NAMALWA (cell line): ENCODE data around the gene CYTL1.
"Not testable (repeated sequence)": the region's sequence is repeated elsewhere in the genome, so short reads cannot be mapped to it uniquely, and the experiment has no call there.

Source experiments
- DNase-seq: peaks from one replicate; pipeline ENCODE4 v3.0.0-alpha.2; 2015; ENCODE audit warnings: low spot score

The CYTL1 gene

DNA sequence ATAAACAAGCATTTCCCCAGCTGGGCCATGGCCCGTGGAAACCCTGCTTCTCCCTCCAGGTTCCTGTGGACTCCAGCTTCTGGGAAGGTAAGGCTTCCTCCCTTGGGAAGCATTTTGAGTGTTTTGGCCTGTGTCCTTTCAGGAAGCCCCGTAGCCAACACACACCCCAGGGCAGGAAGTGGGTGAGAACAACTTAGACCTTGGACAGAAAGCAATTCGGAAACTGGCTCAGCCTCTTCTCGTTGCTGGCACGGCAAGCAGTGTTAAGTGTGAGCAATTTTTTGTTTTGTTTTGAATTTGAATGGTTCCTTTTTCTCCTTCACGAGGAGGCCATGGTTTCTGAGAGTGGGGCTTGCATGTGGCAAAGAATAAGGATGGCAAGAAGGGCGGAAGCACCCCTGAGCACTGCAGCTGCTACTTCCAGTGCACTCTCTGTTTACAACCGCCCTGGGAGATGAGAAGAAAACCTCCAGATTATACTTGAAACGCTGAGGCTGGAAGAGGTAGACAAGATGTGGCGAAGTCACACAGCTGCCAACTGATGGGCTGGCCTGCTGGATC lies 14.1 kb upstream of the CYTL1 start:
- no peak for DNase-seq

DNA sequence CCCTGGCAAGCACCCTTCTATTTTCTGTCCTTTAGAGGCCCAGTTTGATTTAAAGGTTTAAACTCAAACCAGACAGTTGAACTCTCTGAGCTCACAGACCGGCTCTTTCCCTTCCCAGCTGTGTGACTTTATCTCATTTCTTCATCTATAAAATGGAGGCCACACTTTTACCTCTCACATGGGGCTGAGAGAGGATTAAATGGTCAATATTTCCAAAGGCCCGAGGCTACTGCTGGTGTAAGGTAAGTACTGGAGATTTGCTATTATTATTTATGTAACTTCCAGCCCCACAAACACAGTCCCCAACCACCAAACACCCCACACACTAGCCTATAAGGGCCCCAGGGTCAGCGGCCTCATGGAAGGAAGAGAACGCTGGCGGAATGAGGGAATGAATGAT lies 13.6 kb upstream of the CYTL1 start:
- no peak for DNase-seq

DNA sequence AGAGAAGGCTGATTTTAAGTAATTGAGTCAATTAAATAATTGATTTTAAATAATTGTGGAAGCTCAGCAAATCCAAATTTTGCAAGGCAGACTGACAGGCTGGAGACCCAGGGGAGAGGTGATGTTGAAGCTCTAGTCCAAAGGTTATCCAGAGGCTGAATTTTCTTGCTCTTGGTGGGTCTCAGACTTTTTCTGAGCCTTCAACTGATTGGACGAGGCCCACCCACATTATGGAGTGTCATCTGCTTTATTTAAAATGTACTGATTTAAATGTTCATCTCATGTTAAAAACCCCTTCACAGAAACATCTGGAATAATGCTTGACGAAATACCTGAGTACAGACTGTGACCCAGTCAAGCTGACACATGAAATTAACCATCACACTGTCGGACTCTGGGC lies 11.7 kb upstream of the CYTL1 start:
- no peak for DNase-seq

DNA sequence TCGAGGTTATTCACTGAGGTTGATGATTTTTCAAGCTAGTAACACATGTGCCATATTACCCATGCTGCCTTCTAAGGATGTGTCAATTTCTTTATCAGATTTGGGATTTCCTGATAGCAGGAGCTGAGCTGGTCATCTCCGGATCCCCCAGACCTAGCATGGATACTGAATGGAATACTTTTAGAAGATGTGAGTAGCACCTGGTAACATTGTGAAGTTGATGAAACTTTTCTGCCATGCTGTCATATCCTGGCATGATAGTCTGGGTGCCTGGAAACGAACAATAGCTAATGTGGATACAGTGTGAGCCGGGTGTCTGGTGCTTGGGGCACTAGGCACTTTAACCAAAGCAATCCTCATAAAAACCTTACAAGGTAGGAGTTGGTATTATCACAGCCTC lies 11.0 kb upstream of the CYTL1 start:
- DNase-seq = no peak

DNA sequence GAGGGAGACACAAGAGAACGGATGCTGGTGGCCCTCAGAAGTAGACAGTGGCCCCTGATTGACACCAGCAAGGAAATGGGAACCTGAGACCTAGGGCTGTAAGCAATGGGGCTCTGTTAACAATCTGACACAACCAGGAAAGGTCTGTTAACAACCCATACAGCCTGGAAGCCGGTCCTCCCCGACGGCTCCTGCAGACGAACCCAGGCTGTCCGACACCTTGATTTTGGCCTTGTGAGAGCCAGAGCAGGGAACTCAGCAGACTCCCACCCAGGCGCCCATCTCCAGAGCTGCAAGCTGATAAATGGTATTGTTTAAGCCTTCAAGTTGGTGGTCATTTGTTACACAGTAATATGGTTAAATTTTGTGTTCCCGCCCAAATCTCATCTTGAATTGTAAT lies 10.2 kb upstream of the CYTL1 start:
- DNase-seq = no peak

DNA sequence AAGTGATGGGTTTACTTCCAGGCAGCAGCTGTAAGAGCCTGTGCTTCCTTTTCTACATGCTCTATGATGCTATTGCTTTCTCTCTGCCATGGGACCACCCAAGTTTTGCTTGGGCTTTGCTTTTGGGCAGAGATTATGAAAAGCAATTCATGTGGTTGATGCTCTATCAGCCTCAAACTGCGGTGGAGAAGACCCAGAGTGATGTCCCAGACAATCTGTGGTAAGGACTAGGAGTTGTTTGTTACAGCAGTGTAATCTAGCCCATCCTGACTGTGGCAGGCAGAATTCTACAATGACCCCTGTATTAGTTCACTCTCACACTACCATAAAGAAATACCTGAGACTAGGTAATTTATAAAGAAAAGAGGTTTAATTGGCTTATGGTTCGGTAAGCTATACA lies 9.2 kb upstream of the CYTL1 start:
- DNase-seq = no peak

DNA sequence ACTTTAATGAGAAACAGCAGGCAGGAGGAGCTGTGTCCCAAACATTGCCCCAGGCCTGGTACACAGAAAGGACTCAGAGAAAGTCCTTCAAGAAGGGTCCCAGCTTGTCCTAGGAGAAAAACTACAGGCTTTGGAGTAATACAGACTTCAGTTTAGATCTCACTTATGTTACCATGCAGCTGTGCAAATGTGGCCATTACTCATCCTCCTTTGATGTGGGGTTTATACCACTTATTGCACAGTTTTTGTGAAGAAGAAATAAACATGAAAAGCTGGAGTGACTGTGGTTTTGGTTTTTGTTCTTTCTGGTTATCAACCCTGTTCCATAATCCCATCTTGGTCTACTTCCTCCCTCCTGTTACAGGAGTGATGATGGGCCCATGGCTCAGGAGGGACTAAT lies 8.1 kb upstream of the CYTL1 start:
- DNase-seq = no peak

DNA sequence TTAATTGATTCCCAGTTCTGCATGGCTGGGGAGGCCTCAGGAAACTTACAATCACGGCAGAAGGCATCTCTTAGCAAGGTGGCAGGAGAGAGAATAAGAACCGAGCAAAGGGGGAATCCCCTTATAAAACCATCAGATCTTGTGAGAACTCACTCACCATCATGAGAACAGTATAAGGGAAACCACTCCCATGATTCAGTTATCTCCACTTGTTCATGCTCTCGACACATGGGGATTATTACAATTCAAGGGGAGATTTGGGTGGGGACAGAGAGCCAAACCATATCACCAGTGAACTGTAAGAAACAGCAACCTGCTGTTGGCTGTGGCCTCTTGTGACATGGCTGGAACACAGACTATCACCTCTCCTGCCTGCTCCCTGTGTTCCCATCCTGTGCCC lies 7.1 kb upstream of the CYTL1 start:
- no peak for DNase-seq

DNA sequence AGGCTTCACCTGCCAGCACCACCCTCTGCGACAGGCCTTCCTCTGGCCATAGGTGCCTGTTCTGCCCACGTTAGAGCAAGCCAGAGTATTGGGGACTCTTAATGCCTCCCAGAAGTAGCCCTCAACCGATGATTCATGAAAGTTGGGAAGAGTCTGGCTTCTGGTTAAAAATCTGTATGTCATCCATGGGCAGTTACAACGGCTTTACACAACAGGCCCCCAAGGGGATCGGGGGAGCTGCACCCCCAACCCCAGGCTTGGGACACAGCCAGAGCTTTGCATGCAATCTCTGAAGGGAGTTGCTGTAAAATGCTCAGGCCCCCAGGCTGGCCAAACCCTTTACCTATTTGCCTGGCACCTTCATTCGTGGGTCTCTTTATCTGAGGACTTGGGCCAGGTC lies 5.4 kb upstream of the CYTL1 start:
- DNase-seq = no peak

DNA sequence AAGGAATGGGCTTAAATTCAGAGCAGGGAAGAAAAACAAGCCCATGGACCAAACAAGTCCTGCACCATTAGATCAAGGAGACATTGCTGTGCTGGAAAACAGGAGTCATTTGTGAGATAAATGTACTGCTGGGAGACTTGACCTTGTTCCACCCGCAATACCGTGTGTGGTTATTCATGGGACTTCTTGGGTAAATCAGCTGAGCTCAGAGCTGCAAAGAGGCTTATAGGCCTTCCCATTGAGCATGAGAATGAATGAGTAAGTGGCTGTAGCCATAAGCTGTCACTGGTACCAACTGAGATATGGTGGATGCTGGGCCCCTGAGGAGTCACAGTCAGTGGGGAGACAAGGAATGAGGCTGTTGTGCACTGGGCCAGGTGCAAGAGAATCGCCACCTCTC lies 2.3 kb upstream of the CYTL1 start:
- no peak for DNase-seq

DNA sequence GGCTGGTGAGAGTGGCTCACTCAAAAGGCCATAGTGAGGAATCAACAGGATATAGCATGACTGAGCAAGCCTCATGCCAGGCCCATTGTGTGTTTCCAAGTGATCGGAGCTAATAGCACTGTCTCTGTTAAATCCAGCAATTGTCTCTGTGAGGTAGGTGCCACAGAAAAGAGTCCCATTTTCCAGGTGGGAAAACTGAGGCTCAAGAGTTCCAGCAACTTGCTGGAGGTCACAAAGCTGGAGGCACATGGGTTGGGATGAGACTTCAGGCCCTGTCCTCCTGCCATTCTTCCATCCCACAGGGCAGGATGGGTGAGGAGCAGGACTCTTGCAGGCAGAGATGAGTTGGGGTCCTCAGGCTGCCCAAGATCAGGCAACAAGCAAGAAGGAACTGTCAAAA lies 1.1 kb upstream of the CYTL1 start:
- no peak for DNase-seq

DNA sequence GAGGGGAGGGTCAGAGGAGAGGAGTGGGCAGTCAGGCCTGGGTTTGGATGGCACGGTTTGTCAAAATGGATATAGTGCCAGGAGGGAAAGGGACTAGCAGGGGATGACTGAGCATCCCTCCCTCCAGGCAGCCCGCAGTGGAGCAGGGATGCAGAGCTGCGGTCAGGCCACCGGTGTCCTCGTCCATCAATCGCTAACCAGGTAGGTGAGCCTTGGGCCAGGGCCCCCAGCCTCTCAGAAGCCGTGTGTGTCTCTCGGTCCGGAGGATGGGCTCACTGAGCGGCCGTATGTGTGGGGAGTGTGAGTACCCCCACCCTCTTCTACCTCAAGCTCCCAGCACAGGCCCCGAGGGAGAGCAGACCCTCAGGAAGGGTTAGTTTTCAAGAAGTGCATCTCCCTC lies 538 bp upstream of the CYTL1 start:
- no peak for DNase-seq

DNA sequence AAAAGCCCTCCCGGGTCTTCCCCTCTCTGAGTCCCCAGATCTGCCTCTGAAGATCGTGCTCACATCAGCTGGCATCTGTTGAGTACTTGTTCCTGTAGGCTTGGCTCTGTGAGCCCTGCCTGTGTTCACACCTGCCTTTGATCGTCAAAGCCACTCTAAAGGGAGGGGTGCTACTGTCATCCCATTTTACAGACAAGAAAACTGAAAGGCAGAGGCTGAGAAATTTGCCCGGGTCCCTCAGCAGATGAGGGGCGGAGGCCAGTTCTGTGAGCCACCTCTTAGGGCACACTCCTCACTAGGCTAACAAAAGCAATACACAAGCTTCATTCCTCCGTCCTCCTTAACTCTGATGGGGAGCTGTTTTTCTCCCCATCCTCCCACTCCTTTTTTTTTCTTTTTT lies 655 bp downstream of the CYTL1 start:
- DNase-seq = no peak

DNA sequence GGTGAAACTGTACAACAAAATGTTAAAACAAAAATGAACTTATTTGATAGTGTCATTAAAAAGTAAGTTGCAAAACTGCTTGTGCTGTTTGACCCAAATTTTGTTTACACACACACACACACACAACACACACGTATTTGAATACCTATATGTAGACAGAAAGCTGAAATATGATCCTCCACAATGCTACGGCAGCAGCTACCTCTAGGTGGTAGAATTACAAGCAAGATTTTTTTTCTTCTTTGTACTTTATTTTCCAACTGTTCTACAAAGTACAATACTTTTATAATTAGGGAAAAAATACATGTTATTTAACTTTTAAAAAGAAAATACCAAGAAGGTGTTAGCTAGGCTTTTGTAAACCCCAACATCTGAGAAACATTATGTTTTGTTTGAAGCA lies 1.2 kb downstream of the CYTL1 start:
- DNase-seq = no peak

DNA sequence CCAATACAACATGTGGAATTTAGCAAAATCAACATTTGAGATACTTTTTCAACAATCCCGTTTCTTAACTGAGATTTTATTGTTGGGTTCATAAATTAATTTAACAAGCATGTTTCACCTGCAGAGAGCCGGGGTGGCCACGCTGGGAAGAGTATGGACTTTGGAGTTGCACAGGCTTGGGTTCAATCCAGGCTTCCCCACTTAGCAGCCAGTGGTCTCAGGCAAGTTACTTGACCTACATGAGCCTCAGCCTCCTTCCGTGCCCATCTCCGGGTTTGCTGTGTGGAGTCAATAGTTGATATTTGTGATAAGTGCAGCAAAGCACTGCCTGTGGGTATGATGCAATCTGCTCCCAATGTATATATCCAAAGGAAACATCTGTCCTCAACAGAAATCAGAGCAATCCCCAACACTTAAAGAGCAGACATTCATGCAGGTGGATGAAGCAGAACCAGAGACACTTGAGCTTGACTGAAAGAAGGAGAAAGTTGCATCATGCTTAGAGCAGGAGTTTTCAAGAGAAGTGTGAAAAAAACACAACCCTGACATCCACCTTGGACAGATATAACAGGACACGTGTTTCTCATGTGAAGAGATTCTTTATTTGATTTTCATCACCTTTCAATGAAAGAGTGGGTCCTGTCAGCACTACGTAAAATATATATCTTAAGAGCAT lies 5.1 kb downstream of the CYTL1 start:
- no peak for DNase-seq

DNA sequence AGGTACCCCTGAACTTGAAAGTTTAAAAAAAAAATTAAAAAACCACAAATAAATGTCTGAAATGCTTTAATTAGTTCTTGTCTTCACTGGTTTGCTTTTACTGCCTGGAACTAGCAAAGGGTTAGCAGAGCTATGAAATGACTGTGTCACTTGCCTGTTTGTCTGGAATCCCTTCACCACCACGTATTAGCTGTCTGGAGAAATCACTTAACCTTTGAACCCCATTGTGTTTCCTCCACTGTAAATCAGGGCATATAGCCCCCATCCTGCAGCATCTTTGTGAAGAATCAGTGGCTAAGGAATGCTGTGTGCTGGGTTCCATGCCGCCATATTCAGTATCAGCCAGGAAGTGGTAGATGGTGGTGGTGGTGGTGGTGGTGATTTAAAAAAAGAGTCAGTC lies 6.3 kb downstream of the CYTL1 start:
- no peak for DNase-seq

DNA sequence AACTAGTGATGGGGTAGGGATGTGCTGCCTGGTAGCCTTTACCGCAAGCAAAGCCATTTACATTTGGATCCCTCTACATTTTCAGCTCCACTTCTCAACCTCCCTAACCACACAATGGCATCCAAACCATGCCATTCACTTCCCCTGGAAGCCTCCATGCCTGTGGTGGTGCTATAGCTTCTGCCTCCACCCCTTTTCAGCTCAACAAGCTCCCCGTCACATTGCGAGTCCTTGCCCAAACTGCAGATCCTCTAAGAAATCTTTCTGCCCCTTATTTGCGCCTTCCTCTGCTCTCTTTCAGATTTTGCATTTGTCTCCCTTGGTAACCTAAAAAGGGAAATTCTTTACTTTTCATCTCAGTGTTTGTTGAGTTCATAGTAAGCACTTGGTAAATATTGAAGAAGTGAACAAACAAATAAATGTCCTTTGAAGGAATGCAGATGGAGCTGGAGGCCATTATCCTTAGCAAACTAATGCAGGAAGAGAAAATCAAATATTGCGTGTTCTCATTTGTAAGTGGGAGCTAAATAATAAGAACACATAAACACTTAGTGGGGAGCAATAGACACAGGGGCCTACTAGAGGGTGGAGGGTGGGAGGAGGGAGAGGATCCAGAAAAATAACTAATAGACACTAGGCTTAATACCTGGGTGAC lies 6.9 kb downstream of the CYTL1 start:
- DNase-seq = no peak

DNA sequence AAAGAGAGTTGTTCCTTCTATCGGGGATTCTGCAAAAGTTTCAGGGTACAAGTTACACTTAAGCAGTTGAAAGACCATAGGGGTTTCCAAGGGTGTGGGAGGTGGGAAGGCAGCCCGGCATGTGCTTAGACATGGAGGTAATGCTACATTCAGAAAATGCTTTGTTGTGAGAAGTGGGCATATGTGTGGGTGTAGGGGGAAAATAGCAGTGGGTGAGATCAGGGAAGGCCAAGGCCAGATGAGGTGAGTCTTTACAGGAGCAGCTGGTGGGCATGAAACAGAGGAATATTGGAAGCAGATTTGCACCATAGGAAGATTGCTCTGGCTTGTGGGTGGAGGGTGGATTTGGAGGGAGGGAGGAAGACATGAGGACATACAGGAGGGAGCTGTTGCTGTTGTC lies 8.3 kb downstream of the CYTL1 start:
- no peak for DNase-seq

DNA sequence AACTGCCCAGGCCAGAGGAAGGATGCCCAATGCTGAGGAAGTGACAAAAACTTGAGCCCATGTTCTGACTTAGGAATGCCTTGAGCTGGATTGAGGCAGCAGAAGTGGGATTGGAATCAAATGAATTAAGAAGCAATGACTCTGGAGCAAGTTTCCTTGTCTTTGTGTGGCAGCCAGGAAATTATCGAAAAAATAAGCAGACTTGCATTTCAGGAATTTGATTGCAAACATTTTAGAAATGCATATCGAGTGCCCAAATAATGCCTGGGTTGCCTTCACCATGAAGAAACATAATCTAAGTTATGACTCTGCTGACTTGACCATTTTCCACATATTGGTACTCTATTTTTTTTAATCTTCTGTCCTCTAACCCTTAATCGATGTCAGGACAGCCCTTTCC lies 9.5 kb downstream of the CYTL1 start:
- no peak for DNase-seq

DNA sequence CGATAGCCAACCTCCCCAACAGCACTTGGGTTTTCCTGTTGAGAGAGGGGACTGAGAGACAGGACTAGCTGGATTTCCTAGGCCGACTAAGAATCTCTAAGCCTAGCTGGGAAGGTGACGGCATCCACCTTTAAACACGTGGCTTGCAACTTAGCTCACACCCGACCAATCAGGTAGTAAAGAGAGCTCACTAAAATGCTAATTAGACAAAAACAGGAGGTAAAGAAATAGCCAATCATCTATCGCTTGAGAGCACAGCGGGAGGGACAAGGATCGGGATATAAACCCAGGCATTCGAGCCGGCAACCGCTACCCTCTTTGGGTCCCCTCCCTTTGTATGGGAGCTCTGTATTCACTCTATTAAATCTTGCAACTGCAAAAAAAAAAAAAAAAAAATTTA lies 12.3 kb downstream of the CYTL1 start:
- not testable (repeated sequence) for DNase-seq

DNA sequence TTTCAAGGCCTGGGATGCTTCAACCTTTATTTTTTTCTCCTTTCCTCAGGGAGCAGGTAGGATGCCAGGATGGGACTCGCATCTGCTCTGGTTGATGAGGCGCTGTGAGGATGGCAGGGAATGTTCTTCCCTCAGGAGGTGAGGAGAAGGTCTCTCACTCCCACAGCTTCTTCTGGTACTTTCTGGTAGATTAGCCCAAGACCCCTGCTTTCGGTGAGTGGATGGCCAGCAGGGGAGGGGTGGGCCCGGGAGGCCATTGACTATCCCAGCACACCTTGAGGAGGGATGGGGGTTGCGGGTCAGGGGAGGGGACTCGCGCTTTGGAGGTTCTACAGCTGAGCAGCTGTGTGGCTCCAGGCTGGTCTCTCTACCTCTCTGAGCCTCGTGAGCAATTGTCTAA lies 14.8 kb downstream of the CYTL1 start:
- no peak for DNase-seq

DNA sequence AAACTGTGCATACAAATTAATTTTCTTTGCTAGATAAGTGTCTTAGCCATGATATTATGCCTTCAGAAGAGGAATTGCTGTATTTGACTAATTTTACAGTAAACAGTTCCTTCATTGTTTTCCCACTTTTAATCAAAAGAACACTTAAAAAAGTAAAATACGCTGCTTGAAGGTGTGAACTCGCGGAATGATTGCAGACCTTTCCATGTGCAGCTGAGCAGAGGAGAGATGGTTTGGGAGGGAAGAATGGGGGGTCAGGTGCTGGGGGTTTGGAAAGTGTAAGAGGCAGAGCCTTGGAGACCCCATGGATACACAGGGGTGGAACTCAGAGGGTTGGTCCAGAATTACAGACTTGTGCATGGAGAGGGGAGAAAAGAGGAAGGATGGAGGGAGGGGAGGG lies 15.3 kb downstream of the CYTL1 start:
- no peak for DNase-seq

DNA sequence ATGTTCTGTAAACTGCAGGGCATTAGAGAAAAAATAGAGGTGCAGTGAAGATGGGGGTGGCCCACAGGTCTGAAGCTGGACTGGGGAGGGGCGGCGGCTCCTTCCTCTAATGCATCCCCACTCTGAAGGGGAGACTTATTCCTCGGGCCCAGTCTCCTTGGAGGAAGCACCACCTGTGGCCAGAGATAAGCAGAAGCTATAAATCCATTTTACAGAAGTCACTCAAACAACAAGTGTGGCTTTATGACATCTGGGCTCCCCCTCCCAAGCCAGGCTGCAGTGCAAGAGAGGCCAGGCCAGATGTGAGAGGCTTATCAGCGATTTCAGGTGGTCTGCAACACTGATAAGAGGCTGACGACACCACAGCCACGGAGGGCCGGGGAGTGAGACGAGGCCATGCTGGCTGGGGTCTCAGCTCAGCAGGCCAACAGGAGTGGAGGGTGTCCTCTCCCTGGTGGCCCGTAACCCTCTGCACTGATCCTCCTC lies 15.8 kb downstream of the CYTL1 start:
- DNase-seq = no peak

DNA sequence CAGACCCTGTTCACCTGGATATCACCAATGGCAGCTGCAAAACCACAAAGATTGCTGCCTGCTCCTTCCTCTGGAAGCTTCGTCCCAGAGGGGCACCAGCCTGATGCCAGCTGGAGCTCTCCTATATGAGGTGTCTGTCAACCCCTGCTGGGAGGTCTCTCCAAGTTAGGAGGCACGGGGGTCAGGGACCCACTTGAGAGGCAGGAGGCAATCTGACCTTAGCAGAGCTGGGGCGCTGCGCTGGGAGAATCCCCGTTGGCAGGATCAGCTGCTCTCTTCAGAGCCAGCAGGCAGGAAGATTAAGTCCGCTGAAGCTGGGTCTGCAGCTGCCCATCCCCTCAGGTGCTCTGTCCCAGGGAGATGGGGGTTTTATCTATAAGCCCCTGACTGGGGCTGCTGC lies 17.6 kb downstream of the CYTL1 start:
- DNase-seq = not testable (repeated sequence)
